ENCODE measurements around the gene KDM4C. TPM values are rescaled to one million over a fixed set of nuclear protein-coding genes. Genes with fewer than 3 reads are reported as not detected.

Gene KDM4C
- total RNA-seq, 1 experiment from 2014 or later: 16.8 TPM

GRCh38 chr9:6960777-6961176 is 203.0 kb downstream of the KDM4C start:
- ChIA-PET POLR2A (no interaction called here), RAD21 (ENCODE audit: low non-redundant PET in 1 of 2, low total read pairs in 2 of 2, uncharacterized antibody in 2 of 2, unreplicated experiment in 2 of 2) (no interaction called here), CTCF (no interaction called here)
- ATAC-seq: no peak
- no peak for TF ChIP-seq CEBPB (IDR thresholded peaks at IDR 0.05; ENCODE audit: low read depth)
- no peak for TF ChIP-seq FOSL1 (IDR thresholded peaks at IDR 0.05; ENCODE audit: low read depth)
- no peak for TF ChIP-seq JUND (IDR thresholded peaks at IDR 0.05)
- no peak for TF ChIP-seq POLR2A (IDR thresholded peaks at IDR 0.05; ENCODE audit: borderline replicate concordance, extremely low read depth, insufficient read depth, insufficient read length)
- no peak for TF ChIP-seq ELF1 (IDR thresholded peaks at IDR 0.05; ENCODE audit: borderline replicate concordance, low read depth)
- no peak for TF ChIP-seq ATF3 (IDR thresholded peaks at IDR 0.05)
- TF ChIP-seq ZBTB33 (IDR thresholded peaks at IDR 0.05; ENCODE audit: extremely low read depth, insufficient replicate concordance, low read length): no peak
- no peak for TF ChIP-seq RAD21 (IDR thresholded peaks at IDR 0.05; ENCODE audit: low read depth)
- no peak for TF ChIP-seq SRF (IDR thresholded peaks at IDR 0.05; ENCODE audit: low read depth)
- TF ChIP-seq EZH2 (IDR thresholded peaks at IDR 0.05): no peak
- no peak for TF ChIP-seq MAX (IDR thresholded peaks at IDR 0.05)
- TF ChIP-seq CTCF (IDR thresholded peaks at IDR 0.05 in 2 of 3, conservative IDR thresholded peaks at IDR 0.05 in 1 of 3; ENCODE audit: borderline replicate concordance in 1 of 3, insufficient read depth in 1 of 3, low read depth in 2 of 3, low read length in 2 of 3): no peak
- no peak for TF ChIP-seq ZFX (IDR thresholded peaks at IDR 0.05)
- TF ChIP-seq CBX3 (IDR thresholded peaks at IDR 0.05; ENCODE audit: low read depth): no peak
- no peaks in the 10 kb centered on the region for H4K20me1 ChIP-seq (ENCODE audit: insufficient read depth)
- H3K9me3 ChIP-seq (ENCODE audit: control insufficient read depth in 1 of 2, insufficient read depth in 1 of 2, low read depth in 1 of 2, low read length in 2 of 2): no peaks in the 10 kb centered on the region
- intact Hi-C loops (cut with micrococcal nuclease): no loop called here
- H3K36me3 ChIP-seq (ENCODE audit: control insufficient read depth in 1 of 2, insufficient read depth in 2 of 2, low read length in 2 of 2): no peaks in the 10 kb centered on the region
- H2AFZ ChIP-seq (ENCODE audit: low read depth, low read length, poor library complexity, severe bottlenecking): no peak overlapping the region
- no peaks in the 10 kb centered on the region for H3K27me3 ChIP-seq (ENCODE audit: insufficient read depth, low read length)
- no peaks in the 10 kb centered on the region for H3K9me2 ChIP-seq (ENCODE audit: insufficient read depth)
- no peak for DNase-seq (ENCODE audit: low read depth, low spot score)
- H3K79me2 ChIP-seq (ENCODE audit: insufficient read depth, low read length): no peaks in the 10 kb centered on the region
- H3K4me3 ChIP-seq (replicated peaks in 1 of 2; ENCODE audit: low read depth in 1 of 2, low read length in 2 of 2): no peak overlapping the region
- H3K9ac ChIP-seq (ENCODE audit: low read length): no peak overlapping the region
- no TSS peak for BruUV-seq (replicated peaks)
- no peak overlapping the region for H3K27ac ChIP-seq (ENCODE audit: low read depth, low read length)
- peaks cover 1 to 3% of the 10 kb centered on the region in 2 experiments; a peak in 3 of 4 replicates for H3K4me1 ChIP-seq (ENCODE audit: control insufficient read depth in 1 of 2, insufficient read depth in 2 of 2, low read length in 2 of 2)
- H3K4me2 ChIP-seq (ENCODE audit: low read length): no peak overlapping the region
